NCI-H526 treated with DMSO at 0.1 percent for 48 hours (cell line): ENCODE results near the gene MRGPRD.

Source experiments
- DNase-seq: peaks from one replicate; lab custom pipeline; 2025; lab: John Stamatoyannopoulos, UW

MRGPRD gene

GRCh38 chr11:68980776-68981065, at the start of gene MRGPRD:
MRGPRD (minus strand) TSS chr11:68980986; CDS start chr11:68980986, 0 bp downstream.
- DNase-seq: no peak

- DNase-seq: no peak
Measured at GRCh38 chr11:69030301-69030700, 49.5 kb upstream of the MRGPRD start.

- no peak for DNase-seq
Measured at GRCh38 chr11:69027704-69028372, 47.1 kb upstream of the MRGPRD start.

DNA sequence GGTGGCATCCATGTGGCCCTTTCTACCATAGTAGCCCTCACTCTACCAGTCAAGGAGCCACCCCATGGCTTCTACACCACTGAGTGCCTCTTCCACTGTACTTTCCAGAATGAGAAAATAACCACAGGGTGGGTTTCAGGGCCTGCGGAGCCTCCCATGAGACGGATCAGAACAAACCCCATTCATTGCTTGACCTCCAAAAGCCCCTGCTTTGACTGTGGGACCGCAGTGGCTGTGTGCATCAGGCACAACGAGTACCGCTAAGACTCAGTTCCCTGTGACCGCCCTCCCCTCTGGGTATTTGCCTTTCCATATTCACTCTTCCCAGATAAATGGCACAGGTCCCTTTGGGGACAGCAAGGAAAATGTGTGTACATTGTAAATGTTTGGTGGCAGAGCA, 43.7 kb upstream of the MRGPRD start:
- DNase-seq: no peak

GRCh38 chr11:69022260-69022659, 41.5 kb upstream of the MRGPRD start:
- no peak for DNase-seq

- DNase-seq: no peak
Measured at GRCh38 chr11:69018924-69019323, 38.1 kb upstream of the MRGPRD start.

DNA sequence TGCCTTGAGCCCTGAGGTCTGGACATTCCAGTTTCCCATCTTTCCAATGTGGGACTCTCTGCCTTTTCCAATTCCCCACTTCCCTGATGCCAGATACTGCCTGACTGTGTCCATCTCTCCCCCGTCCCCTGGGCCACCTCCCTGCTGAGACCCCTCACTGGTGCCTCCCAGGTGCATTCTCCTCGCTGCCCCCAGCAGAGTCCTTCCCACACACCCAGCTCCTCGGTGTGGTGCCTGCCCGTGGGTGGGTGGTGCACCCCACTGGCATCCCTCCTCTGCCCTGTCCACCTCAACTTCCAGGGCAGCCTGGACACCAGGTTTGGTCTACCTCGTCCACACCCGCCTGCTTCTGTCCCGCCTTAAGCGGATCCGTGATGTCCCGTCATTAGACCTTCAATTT, 37.2 kb upstream of the MRGPRD start:
- DNase-seq: no peak

DNA sequence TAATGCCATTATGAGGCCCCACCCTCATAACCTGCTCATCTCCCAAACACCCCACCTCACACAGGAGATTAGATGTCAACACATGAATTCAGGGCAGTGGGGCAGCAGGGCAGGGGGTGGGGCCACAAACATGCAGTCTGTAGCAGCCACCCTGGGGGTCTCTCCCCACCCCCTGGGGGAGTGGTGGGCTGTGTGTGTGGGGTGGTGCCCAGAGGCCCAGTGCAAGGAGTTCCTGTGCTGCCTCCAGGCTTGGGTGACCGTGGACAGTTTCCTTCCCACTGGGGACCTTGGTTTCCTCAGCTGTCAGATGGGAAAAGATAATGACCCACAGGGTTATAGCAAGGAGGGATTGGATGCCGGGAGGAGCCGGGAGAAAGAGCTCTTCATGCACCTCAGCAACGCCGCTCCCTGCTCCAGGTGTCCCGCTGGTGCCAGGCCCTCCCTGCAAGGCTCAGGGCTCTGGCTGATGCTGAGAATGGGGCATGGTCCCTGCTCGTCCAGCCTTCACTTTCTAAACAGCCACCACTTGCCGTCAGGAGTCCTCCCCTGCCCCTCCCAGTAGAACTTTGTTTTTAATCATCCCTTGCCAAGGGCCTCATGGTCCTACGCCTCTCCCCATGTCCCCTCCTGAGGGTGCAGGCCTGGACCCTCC, 34.2 kb upstream of the MRGPRD start:
- no peak for DNase-seq

DNA sequence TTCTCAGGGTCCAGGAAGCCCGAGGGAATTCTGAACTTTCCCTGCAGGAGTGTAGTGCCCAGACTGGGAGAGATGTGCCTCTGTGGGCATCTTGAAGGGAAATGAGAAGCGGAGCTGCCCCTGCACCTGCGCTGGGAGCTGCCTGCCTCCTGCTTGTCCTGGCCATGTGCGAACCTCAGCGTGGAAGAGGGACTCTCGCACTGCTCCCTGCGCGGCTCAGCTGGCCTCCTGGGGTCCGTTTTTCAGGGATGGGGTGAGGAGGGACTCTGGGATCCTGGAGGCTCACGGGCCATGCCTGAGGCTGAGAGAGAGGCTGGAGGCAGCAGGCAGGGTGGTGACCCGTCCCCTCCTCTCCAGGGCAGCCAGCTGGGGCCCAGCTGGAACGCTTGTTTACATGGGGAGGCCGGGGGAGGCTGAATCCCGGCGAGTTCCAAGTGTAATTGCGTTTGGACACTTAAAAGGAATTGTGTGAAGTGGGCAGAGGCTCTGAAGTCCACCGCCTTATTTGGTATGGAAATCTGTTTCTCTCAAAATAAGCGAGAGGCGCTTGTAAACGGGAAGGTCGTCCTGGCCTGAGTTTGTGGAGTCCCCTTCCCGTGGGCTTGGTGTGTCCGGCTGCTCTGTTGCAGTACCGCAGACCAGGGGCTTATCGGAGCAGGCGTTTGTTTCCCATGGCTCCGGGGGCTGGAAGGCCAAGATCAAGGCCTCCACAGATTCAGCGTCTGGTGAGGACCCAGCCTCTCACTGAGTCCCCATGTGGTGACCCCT, 33.5 kb upstream of the MRGPRD start:
- DNase-seq: no peak

DNA sequence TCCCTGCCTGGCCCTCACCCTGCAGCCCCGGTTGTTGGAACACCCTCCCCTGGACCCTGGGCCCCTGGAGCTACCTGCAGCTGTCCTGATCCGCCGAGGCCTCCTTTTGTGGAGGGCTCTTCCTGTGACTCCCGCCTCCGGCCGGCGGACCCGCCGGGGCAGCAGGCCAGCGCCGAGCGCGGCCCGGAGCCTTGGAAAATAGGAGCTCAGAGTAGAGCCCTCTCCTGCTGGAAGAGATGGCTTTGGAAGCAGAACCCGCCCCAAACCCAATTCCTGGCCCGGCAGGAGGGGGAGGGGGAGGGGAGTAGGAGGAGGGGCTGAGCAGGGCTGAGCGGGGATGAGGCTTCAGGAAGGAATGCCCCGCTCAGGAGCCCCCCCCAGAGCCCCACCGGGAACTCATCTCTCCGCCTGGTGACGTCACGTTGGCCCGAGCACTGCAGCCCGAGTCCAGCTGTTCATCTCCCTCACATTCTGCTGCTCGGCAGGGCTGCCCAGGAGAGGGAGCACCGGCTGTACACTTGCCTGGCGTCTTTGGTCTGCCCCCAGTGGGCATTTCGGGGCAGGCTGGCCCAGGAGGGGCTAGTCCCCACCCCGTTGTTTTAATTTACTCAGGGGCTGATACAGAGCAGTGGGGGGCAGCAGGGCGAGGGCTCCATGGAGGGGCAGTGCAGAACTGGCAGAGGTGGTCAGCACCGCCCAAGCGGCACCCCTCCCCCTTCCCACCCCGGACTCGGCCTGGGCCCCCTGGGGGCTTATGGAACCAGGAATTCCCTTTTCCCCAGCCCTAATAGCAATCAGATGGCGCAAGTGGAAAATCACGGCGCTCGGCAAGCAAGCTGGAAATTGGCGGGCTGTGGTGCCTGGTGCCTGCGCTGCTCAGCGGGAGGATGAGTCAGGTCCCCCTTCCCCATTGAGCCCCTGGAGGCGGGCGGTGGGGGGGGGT, 32.5 kb upstream of the MRGPRD start, which contains the start of gene MRGPRF:
MRGPRF (minus strand) TSS at position 238 of the 943 bp plus-strand sequence. CDS start 3,345 bp downstream, outside the sequence.
- DNase-seq: no peak

DNA sequence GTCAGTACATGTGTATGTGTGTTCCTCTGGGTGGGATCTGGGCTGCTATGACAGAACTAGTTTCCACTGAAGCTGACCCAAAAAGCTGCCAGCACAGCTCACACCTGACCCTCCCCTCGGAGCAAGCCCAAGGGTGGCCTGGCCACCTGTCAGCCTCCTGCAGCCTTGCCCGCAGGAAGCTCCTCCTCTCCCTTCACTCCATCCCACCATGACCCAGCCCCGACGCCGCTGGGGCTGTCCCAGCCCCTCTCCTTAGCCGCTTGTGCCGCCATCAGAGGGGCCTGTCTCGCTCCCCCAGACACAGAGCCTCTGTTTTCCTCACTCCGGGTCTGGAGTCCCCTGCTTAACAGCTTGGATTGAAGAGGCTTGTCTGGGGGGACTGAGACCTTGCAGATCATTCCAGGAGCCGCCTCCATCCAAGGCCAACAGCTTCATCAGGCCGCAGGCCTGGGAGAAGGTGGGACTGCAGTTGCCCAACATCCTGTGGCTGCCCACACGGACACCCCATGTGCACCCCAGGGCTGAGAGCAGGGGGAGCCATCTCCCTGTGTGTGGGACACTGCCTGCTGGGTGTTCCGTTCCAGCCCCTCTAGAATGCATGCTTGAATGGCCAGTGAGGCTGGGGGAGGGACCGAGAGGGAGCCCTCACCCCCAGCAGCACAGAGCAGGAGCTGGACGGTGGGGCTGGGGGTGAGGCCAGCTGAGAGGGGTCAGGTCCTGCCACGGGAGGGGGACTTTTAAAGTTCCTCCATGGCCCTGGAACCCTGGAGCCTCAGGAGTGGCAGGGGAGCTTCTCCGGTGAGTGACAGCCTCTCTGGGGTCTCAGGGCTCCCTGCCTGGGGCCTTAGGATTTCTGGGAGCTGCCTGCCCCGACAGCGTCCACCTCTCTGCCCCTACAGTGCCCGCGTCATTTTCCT, 31.6 kb upstream of the MRGPRD start:
- DNase-seq: no peak

GRCh38 chr11:69011624-69012091, 30.9 kb upstream of the MRGPRD start:
- no peak for DNase-seq

- peak; percentile 49 for DNase-seq
Measured at GRCh38 chr11:69010964-69011623, 30.3 kb upstream of the MRGPRD start.

- no peak for DNase-seq
Measured at GRCh38 chr11:69010361-69010891, 29.6 kb upstream of the MRGPRD start.

- no peak for DNase-seq
Measured at GRCh38 chr11:69009441-69010211, 28.8 kb upstream of the MRGPRD start.

- no peak for DNase-seq
Measured at GRCh38 chr11:69008737-69009440, 28.1 kb upstream of the MRGPRD start.

- DNase-seq: no peak
Measured at GRCh38 chr11:69007975-69008381, 27.2 kb upstream of the MRGPRD start.

- DNase-seq: no peak
Measured at GRCh38 chr11:69006816-69007215, 26.0 kb upstream of the MRGPRD start.
